Thyroid gland (tissue), 4 donors: Measurements from ENCODE around the gene ABCC2.

Experiments used
- POLR2A ChIP-seq, 2 donors: fragments of 450-650 bp; IDR thresholded peaks; one replicate each; pipeline ENCODE4 v1.6.1; 2017; ENCODE audit warnings: antibody characterized with exemption in 2 of 2, mild to moderate bottlenecking in 2 of 2, moderate library complexity in 1 of 2
- TF ChIP-seq, protein P1 (sequence below), 6 experiments: fragments of 200-600 bp in 3 of 6; fragments of 450-650 bp in 3 of 6; sonication (generic) in 3 of 6; IDR thresholded peaks; one replicate each; pipeline ENCODE4 v1.5.1; 2016 to 2019; ENCODE audit warnings: antibody characterized with exemption in 6 of 6, mild to moderate bottlenecking in 2 of 6, inconsistent platforms in 1 of 6, moderate library complexity in 1 of 6

GRCh38 chr10:99768556-99768955 lies 13.9 kb upstream of the ABCC2 start:
- TF ChIP-seq, protein P1, sequence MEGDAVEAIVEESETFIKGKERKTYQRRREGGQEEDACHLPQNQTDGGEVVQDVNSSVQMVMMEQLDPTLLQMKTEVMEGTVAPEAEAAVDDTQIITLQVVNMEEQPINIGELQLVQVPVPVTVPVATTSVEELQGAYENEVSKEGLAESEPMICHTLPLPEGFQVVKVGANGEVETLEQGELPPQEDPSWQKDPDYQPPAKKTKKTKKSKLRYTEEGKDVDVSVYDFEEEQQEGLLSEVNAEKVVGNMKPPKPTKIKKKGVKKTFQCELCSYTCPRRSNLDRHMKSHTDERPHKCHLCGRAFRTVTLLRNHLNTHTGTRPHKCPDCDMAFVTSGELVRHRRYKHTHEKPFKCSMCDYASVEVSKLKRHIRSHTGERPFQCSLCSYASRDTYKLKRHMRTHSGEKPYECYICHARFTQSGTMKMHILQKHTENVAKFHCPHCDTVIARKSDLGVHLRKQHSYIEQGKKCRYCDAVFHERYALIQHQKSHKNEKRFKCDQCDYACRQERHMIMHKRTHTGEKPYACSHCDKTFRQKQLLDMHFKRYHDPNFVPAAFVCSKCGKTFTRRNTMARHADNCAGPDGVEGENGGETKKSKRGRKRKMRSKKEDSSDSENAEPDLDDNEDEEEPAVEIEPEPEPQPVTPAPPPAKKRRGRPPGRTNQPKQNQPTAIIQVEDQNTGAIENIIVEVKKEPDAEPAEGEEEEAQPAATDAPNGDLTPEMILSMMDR (IDR thresholded peaks at IDR 0.05) = no peak
- no peak for TF ChIP-seq POLR2A (IDR thresholded peaks at IDR 0.05)
